Measurements from ENCODE around the gene PUM1. TPM values are rescaled to one million over a fixed set of nuclear protein-coding genes. Genes with fewer than 3 reads are reported as not detected.
A peak's percentile ranks its signal among the peaks of the same experiment; 100 is the strongest.

The PUM1 gene
- total RNA-seq, 2 donors from 2014 or later = 80.3 to 120 TPM

DNA sequence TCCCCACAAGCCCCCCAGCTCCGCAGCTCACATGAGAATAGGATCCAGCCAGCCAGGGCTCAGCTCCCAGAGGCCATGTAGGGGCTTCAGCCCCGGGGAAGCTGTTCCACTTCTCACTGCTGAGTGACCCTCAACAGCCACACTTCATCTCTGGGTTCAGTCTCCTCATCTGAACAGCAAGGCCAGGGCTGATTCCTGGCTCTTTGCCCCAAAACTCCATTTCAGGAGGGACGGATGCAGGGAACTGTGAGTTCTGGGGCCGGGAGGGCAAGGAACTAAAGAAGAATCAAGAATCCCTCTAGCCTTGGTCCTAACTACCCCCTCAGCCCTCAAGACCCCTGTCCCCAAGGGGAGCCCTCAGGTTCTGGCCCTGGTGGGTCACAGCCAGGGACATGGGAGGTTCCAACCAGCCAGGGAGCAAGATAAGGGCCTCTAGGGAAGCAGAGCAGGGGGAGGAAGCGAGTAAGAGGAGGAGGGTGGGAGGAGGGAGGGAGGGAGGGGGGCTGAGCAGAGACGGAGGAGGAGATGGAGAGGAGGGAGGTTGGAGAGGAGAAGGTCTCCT lies 170.1 kb downstream of the PUM1 start:
- DNase-seq (ENCODE audit: low spot score) = no peak
- no peak for TF ChIP-seq POLR2AphosphoS5 (IDR thresholded peaks at IDR 0.05)
- no peak for TF ChIP-seq CTCF (IDR thresholded peaks at IDR 0.05)
- TF ChIP-seq POLR2A (IDR thresholded peaks at IDR 0.05) = no peak
- Histone ChIP-seq H3K27me3 (replicated peaks; ENCODE audit: insufficient read depth) (no peaks in the 10 kb centered on the region), H3K4me1 (replicated peaks) (no peaks in the 10 kb centered on the region), H3K4me3 (no peak overlapping the region), H3K27ac (peak overlapping the region; percentile 26 to 41), H3K9me3 (no peaks in the 10 kb centered on the region), H3K36me3 (no peaks in the 10 kb centered on the region)
- WGBS = 51% methylated on average over 6 of the region's 6 CpGs
- intact Hi-C loops (cut with DNase I) = no loop called here

GRCh38 chr1:30894508-30894973 lies 171.0 kb downstream of the PUM1 start:
- H3K27me3 ChIP-seq (replicated peaks; ENCODE audit: insufficient read depth) = no peaks in the 10 kb centered on the region
- TF ChIP-seq POLR2AphosphoS5 (IDR thresholded peaks at IDR 0.05) = no peak
- TF ChIP-seq POLR2A (IDR thresholded peaks at IDR 0.05) = no peak
- no peak for TF ChIP-seq CTCF (IDR thresholded peaks at IDR 0.05)

GRCh38 chr1:30893776-30894507 lies 171.6 kb downstream of the PUM1 start:
- Histone ChIP-seq H3K4me1 (replicated peaks) (peaks cover 3% of the 10 kb centered on the region), H3K9me3 (no peaks in the 10 kb centered on the region), H3K4me3 (no peak overlapping the region), H3K27ac (no peak overlapping the region), H3K36me3 (no peaks in the 10 kb centered on the region), H3K27me3 (replicated peaks; ENCODE audit: insufficient read depth) (no peaks in the 10 kb centered on the region)
- intact Hi-C loops (cut with DNase I) = no loop called here
- WGBS = 70% methylated on average over 9 of the region's 9 CpGs
- no peak for DNase-seq (ENCODE audit: low spot score)
- TF ChIP-seq POLR2AphosphoS5 (IDR thresholded peaks at IDR 0.05) (no peak), POLR2A (IDR thresholded peaks at IDR 0.05) (no peak), CTCF (IDR thresholded peaks at IDR 0.05) (no peak)

More at GRCh38 chr1:30894508-30894973, 171.0 kb downstream of the PUM1 start:
- H3K9me3 ChIP-seq = no peaks in the 10 kb centered on the region
- intact Hi-C loops (cut with DNase I) = no loop called here
- no peak for DNase-seq (ENCODE audit: low spot score)
- H3K4me3 ChIP-seq = no peak overlapping the region
- H3K4me1 ChIP-seq (replicated peaks) = no peaks in the 10 kb centered on the region
- no peak overlapping the region for H3K27ac ChIP-seq
- 70% methylated on average over 7 of the region's 7 CpGs for WGBS
- no peaks in the 10 kb centered on the region for H3K36me3 ChIP-seq

GRCh38 chr1:30892671-30893073 lies 172.8 kb downstream of the PUM1 start:
- DNase-seq (ENCODE audit: low spot score) = no peak
- Histone ChIP-seq H3K9me3 (no peaks in the 10 kb centered on the region), H3K36me3 (no peaks in the 10 kb centered on the region), H3K27ac (no peak overlapping the region), H3K27me3 (replicated peaks; ENCODE audit: insufficient read depth) (no peaks in the 10 kb centered on the region), H3K4me3 (no peak overlapping the region), H3K4me1 (replicated peaks) (peaks cover 6% of the 10 kb centered on the region)
- intact Hi-C loops (cut with DNase I) = no loop called here
- WGBS = 86% methylated on average over 6 of the region's 6 CpGs
- TF ChIP-seq POLR2AphosphoS5 (IDR thresholded peaks at IDR 0.05) (no peak), CTCF (IDR thresholded peaks at IDR 0.05) (no peak), POLR2A (IDR thresholded peaks at IDR 0.05) (no peak)

DNA sequence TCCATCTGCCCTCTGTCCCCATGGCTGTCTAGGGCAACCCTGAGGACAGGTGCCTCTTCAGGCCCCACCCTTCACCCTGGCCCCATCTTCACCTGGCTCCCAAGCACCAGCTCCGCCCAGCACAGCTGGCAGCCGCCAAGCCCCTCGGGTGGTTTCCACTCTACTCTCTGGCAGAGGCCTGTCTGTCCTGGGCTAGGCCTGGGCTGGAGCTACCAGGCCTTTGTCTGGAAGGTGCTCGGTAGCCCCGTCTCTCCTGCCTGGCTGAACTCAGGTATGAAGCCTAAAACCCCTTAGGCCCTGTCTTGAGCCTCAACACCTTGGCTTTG lies 174.3 kb downstream of the PUM1 start:
- H3K4me1 ChIP-seq (replicated peaks) = peaks cover 6% of the 10 kb centered on the region
- H3K9me3 ChIP-seq = no peaks in the 10 kb centered on the region
- no peak for TF ChIP-seq POLR2AphosphoS5 (IDR thresholded peaks at IDR 0.05)
- TF ChIP-seq POLR2A (IDR thresholded peaks at IDR 0.05) = no peak
- TF ChIP-seq CTCF (IDR thresholded peaks at IDR 0.05) = no peak
- H3K27ac ChIP-seq = no peak overlapping the region
- H3K4me3 ChIP-seq = no peak overlapping the region
- no peaks in the 10 kb centered on the region for H3K36me3 ChIP-seq
- intact Hi-C loops (cut with DNase I) = no loop called here
- DNase-seq (ENCODE audit: low spot score) = no peak
- WGBS = 92% methylated on average over 5 of the region's 5 CpGs
- H3K27me3 ChIP-seq (replicated peaks; ENCODE audit: insufficient read depth) = no peaks in the 10 kb centered on the region

Measured in prostate gland (tissue), 2 donors.